ENCODE data around the gene LRRC1.
"Not testable (repeated sequence)": the region's sequence is repeated elsewhere in the genome, so short reads cannot be mapped to it uniquely, and the experiment has no call there.

The LRRC1 gene

GRCh38 chr6:53794720-53795339, at the start of gene LRRC1:
Gene LRRC1, plus strand, starts transcription at chr6:53795005. Its CDS starts 252 bp downstream, at chr6:53795257.
- peak; percentile 90 for DNase-seq

- DNase-seq = no peak
Measured at GRCh38 chr6:53746442-53747103, 48.2 kb upstream of the LRRC1 start.

- no peak for DNase-seq
Measured at GRCh38 chr6:53750052-53750650, 44.7 kb upstream of the LRRC1 start.

DNA sequence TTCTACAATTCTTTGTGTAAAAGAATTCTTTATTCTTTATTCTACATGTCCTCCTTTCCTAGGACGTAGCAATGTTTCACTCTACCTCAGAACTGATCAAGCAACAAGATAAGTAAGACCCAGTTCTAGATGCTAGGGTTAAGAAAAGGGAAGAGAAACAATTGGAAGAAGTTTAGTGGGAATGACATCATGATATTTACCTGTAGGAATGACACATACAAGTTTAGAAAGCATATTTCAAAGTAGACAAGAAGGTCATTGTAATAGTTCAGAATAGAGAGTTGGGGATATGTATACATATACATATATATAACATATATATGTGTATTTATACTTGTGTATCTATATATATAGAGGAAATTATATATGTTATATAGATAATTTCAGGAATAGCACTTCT, 43.4 kb upstream of the LRRC1 start:
- no peak for DNase-seq

DNA sequence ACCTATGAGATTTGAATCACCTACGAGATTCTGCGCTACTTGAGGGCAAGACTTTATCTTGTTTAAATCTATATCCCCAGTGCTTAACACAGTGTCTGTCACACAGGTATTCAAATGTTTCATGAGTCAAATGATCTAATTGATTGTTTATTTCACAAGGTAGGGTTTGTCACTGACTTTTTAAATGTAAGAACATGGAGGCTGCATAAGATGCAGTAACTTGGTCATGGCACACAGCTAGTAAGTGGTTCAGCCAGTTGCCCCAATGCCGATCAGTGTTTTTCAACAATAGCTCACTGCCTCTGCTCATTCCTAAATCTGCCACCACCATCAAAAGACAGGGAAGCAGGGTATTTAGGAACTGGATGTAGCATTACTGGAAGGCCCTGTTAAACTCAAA, 42.4 kb upstream of the LRRC1 start:
- no peak for DNase-seq

- DNase-seq = no peak
Measured at GRCh38 chr6:53752856-53753255, 41.9 kb upstream of the LRRC1 start.

GRCh38 chr6:53754330-53754729, 40.5 kb upstream of the LRRC1 start:
- DNase-seq = no peak

- DNase-seq = no peak
Measured at GRCh38 chr6:53756396-53756795, 38.4 kb upstream of the LRRC1 start.

DNA sequence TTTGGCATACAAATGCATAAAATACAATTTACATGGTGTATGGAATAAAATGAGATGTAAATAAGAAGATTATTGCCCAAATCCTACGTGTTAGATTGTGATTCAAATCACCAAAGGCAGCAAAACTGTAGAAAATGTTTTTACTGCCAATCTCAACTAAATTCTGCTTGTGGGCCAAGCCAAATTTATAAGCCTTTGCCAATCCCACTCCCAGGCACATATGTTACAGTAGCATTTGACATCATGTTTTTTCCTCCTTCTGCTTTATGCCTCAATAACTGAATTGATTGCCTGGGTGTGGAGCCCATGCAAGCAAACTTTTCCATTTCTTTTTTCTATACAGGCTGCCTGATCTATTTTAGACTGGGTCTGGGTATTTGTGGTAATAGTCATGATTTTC, 36.3 kb upstream of the LRRC1 start:
- DNase-seq = no peak

DNA sequence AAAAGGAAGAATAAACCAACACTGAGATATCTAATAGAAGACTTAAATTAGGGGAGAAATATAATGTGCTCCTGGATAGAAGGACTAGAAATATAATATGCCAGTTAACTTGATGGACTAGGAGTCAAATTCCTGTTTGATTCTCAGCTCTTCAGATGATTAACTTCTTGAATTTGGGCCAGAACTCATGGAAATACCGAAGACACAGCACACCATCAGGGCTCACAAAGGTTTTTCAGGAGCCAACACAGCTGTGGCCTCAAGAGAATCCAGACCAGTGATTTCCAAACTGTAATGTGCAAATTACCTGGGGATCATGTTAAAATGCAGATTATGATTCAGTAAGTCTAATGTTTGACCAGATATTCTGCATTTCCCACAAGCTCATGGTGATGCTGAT, 33.8 kb upstream of the LRRC1 start:
- DNase-seq = no peak

DNA sequence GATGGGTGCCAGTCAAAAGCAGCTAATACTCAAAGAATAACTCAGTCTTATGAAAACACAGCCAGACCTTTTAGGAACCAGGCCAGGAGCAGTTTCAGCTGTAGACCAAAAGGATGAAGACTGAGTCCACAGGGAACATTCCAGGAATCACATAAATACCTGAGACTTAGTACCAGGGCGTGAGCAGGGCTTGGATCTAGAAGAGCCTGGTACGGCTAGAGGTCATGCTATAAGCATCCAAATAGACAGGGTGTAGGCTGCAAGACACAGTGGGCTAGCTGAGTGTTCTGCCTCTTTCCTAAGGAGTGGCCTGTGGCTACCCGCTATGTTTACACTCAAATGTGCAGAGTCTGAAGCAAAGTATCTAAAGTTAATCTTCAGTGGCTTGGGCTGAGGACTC, 29.5 kb upstream of the LRRC1 start:
- no peak for DNase-seq

- DNase-seq = no peak
Measured at GRCh38 chr6:53766930-53767329, 27.9 kb upstream of the LRRC1 start.

GRCh38 chr6:53767941-53768340, 26.9 kb upstream of the LRRC1 start:
- no peak for DNase-seq

DNA sequence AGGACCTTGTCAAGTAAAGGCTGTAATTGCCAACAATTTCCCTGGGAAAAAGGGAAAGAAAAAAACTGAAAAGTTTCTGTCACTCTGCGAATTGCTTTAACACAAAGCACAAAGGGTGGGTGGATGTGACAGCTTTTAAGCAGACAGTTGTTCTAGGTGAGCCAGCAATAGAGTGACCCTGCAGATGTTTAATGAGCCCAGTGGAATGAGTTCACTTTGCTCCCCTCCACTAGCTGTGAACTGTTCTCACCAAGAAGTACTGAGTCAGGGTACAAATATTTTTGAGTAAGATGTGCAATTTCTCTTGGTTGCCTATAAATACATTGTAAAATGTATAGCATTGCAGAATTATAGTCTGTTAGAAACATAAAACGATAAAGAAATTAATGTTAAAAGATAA, 26.2 kb upstream of the LRRC1 start:
- DNase-seq = no peak

DNA sequence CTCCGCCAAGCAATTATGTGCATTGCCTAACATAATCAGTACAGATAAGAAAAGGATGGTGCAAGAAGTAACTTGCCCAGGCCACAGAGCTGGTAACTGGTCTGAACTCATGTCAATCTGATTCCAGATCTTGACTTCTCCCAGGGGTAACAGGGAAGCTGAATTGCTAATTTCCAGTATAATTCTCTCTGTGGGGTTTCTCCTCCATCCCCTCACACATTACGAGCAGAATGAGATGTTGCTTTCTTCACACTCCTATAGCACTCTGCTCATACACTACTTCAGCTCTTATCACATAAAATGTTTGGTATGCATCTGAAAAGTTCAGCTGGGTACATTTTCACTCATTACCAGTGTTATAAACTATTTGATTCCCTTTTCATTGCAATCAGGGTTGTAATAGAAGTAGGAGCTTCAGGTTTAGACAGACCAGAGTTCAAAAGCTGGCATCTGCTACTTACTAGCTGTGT, 24.0 kb upstream of the LRRC1 start:
- DNase-seq = no peak

DNA sequence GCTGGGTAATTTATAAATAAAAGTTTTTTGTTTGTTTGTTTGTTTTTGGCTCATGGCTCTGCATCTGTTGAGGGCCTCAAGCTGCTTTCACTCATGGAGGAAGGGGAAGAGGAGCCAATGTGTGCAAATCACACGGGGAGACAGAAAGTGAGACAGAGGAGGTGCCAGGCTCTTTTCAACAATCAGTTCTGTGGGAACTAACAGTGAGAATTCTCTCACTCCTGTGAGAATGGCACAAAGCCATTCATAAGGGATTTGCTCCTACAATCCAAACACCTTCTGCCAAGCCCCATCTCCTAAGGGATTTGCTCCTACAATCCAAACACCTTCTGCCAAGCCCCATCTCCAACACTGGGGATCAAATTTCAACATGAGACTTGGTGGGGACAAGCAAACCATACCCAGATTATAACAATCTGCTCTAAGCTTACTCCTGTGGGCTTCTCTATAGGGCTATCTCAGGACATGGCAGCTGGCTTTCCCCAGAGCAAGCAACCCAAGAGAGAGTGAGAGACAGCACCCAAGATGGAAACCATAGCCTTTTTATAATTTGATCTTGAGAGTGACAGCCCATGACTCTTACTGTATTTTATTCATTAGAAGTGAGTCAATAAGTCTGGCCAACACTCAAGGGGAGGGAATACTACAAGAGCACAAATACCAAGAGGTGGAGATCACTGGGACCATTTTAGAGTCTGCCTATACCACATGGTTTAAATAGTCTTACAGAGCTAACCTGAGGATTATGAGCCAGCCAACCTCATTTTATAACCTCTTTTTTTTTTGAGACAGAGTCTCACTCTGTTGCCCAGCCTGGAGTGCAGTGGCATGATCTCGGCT, 22.8 kb upstream of the LRRC1 start:
- DNase-seq = no peak

DNA sequence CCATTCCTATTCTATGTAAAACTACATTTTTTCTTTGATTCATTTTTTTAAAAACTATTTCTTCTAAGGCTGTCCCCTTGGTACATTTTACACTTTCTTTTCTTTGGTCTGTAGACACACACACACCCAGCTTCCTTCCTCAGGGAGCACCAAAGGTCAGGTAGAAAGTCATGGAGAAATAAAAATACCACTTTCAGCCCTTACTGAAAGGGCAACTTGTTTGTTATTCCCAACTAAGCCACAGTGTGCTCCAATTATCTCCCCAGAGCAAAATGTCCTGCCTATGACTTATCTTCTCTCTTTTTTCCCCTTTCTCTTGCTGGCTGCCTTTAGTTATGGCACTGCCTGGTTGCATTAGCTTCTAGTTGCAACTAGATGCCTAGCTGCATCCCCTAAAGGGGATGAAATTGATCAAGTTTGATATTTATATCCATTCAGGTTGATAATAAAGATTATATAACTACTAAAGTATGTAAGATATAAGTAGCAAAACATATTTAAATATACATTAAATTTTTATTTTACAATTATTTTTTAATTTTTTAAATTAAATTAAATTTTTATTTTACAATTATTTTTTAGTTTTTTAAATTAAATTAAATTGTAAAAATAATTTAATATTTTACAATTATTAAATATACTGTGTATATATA, 21.6 kb upstream of the LRRC1 start:
- DNase-seq = no peak

DNA sequence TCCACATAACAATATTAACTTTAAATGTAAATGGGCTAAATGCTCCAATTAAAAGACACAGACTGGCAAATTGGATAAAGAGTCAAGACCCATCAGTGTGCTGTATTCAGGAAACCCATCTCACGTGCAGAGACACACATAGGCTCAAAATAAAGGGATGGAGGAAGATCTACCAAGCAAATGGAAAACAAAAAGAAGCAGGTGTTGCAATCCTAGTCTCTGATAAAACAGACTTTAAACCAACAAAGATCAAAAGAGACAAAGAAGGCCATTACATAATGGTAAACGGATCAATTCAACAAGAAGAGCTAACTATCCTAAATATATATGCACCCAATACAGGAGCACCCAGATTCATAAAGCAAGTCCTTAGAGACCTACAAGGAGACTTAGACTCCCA, 18.7 kb upstream of the LRRC1 start:
- not testable (repeated sequence) for DNase-seq

GRCh38 chr6:53784991-53785390, 9.8 kb upstream of the LRRC1 start:
- DNase-seq = not testable (repeated sequence)

DNA sequence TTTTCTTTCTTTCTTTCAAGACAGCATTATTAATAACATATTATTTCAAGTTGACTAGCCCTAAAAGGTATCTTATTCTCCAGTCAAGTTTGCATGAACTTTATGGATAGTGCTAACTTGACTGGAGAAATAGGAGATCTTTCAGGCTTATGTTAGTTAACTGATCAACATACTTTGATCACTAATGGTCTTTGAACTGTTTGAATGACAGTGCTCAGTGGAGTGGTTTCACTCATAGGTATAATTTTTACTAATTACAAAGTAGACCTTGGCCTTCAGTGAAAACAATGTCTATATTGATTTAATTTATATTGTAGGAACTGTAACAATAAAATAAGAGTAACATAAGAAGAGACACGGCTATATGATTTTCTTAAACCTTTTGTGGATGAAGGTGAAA, 8.0 kb upstream of the LRRC1 start:
- DNase-seq = no peak

DNA sequence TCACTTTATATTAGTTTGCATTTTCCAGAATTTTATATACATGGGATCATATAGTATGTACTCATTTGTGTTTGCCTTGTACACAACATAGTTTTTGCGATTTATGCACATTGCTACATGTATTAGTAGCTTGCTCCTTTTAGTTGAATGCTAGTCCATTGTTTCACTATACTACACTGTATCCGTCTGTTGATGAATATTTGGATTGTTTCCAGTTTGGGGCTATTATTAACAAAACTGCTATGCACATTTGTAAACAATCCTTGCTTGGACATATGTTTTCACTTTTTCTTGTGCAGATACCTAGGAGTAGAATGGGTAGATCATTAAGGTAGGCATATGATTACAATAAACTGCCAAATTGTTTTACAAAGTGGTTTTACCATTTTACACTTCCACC, 3.9 kb upstream of the LRRC1 start:
- no peak for DNase-seq

- no peak for DNase-seq
Measured at GRCh38 chr6:53792016-53792415, 2.8 kb upstream of the LRRC1 start.

DNA sequence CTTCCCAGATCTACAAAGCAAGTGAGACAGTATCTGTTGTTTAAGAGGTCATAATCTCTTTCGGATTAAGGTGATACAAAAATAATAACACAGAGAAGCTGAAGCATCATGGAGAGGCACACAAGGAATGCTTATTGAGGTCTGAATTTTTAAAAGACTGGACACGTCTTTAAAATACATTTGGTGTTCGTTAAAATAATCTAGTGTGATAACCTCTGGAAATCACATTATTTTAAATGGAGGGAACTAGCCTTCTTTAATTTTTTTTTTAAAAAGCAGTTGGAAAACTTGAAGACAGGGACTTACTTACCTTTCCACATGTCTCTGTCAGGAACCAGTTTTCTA, 1.9 kb upstream of the LRRC1 start:
- DNase-seq = no peak
